ENCODE data around the gene CLPTM1L.

GRCh38 chr5:1378096-1378495 is 33.2 kb upstream of the CLPTM1L start:
- TF ChIP-seq CTCF (conservative IDR thresholded peaks at IDR 0.05; ENCODE audit: low read length): no peak
- no peak for TF ChIP-seq EZH2phosphoT487 (IDR thresholded peaks at IDR 0.05; ENCODE audit: borderline replicate concordance)

Data from Loucy (cell line).